Fibroblast of lung (primary cell): ENCODE data around the gene LAMB2. TPM values are rescaled to one million over a fixed set of nuclear protein-coding genes. Genes with fewer than 3 reads are reported as not detected.

ENCODE experiments used
- DNase-seq, 2 donors: peaks; one replicate each; pipeline versions ENCODE4 v3.0.0 to v3.0.0-alpha.2; 2010; ENCODE audit warnings: low read depth in 2 of 2
- H2AFZ ChIP-seq: 2 replicates; pipeline ENCODE4 v1.5.1; 2012; ENCODE audit warnings: low read length, control low read depth, inconsistent platforms
- H3K27ac ChIP-seq: 2 replicates; pipeline ENCODE4 v1.5.1; 2011; ENCODE audit warnings: low read length, control low read depth; ENCODE audit not compliant: insufficient read depth
- H3K27me3 ChIP-seq: 2 replicates; pipeline ENCODE4 v1.5.1; 2011; ENCODE audit warnings: mild to moderate bottlenecking, low read length; ENCODE audit not compliant: control insufficient read depth, insufficient read depth
- H3K36me3 ChIP-seq: 2 replicates; pipeline ENCODE4 v1.5.1; 2011; ENCODE audit warnings: low read length; ENCODE audit not compliant: control insufficient read depth, insufficient read depth
- H3K4me1 ChIP-seq: 2 replicates; pipeline ENCODE4 v1.5.1; 2011; ENCODE audit warnings: low read length; ENCODE audit not compliant: control insufficient read depth, insufficient read depth; ENCODE audit errors: extremely low read depth
- H3K4me2 ChIP-seq: 2 replicates; pipeline ENCODE4 v1.5.1; 2011; ENCODE audit warnings: low read length, control low read depth; ENCODE audit not compliant: insufficient read depth; ENCODE audit errors: extremely low read depth
- H3K4me3 ChIP-seq, 4 experiments: fragments of 200-600 bp in 1 of 4; sonication (generic) in 1 of 4; replicated peaks in 1 of 4; 2 replicates each; pipeline ENCODE4 v1.5.1; 2011 to 2016; ENCODE audit warnings: low read length in 4 of 4, low read depth in 3 of 4, mild to moderate bottlenecking in 3 of 4, control low read depth in 2 of 4, inconsistent platforms in 1 of 4, mixed read lengths in 1 of 4; ENCODE audit not compliant: insufficient read depth in 1 of 4; ENCODE audit errors: control extremely low read depth in 1 of 4
- H3K79me2 ChIP-seq: 2 replicates; pipeline ENCODE4 v1.5.1; 2012; ENCODE audit warnings: mild to moderate bottlenecking, low read length, inconsistent platforms; ENCODE audit not compliant: control insufficient read depth, insufficient read depth
- H3K9ac ChIP-seq: 2 replicates; pipeline ENCODE4 v1.5.1; 2011; ENCODE audit warnings: mild to moderate bottlenecking, low read length, control low read depth; ENCODE audit not compliant: insufficient read depth
- H3K9me3 ChIP-seq: 2 replicates; pipeline ENCODE4 v1.5.1; 2012; ENCODE audit warnings: low read depth, low read length; ENCODE audit not compliant: control insufficient read depth, insufficient read depth
- H4K20me1 ChIP-seq: 2 replicates; pipeline ENCODE4 v1.5.1; 2011; ENCODE audit warnings: low read length; ENCODE audit not compliant: control insufficient read depth, insufficient read depth; ENCODE audit errors: extremely low read depth
- CTCF ChIP-seq, 2 donors: IDR thresholded peaks in 1 of 2; conservative IDR thresholded peaks in 1 of 2; 1 replicate in 1 of 2; 2 replicates in 1 of 2; pipeline ENCODE4 v1.5.1; 2011 to 2012; ENCODE audit warnings: low read length in 2 of 2, control low read depth in 1 of 2, inconsistent platforms in 1 of 2, low read depth in 1 of 2, mild to moderate bottlenecking in 1 of 2
- EZH2 ChIP-seq: IDR thresholded peaks from 2 replicates; pipeline ENCODE4 v1.5.1; 2012; ENCODE audit warnings: low read length, control low read depth, mild to moderate bottlenecking; ENCODE audit errors: missing control alignments
- polyA plus RNA-seq, 2 donors: library from polyadenylated mRNA; depleted of rRNA in 1 of 2; stranded (reverse) in 1 of 2; unstranded in 1 of 2; fragments of >200 nt; gene quantifications; 2 replicates each; pipeline ENCODE4 v1.2.1, GENCODE V29; 2011 to 2012; ENCODE audit warnings: missing spikeins in 1 of 2
- total RNA-seq: library from RNA; depleted of rRNA; stranded (reverse); fragments of >200 nt; gene quantifications from 2 replicates; pipeline ENCODE4 v1.2.1, GENCODE V29; 2014

Gene LAMB2
- total and polyA plus RNA-seq, 2 donors (not counting 1 experiment from before 2014, with no cell fraction given), result 375 to 1,026 TPM

GRCh38 chr3:49135499-49135898, 2.6 kb upstream of the LAMB2 start:
- Histone ChIP-seq H2AFZ (no peak overlapping the region), H3K4me2 (no peak overlapping the region), H3K79me2 (peaks cover 23% of the 10 kb centered on the region), H3K36me3 (peaks cover 10% of the 10 kb centered on the region), H3K4me3 (no peak overlapping the region), H3K9me3 (no peaks in the 10 kb centered on the region), H4K20me1 (no peaks in the 10 kb centered on the region), H3K9ac (no peak overlapping the region), H3K27me3 (peaks cover 5% of the 10 kb centered on the region), H3K27ac (no peak overlapping the region), H3K4me1 (peaks cover 3% of the 10 kb centered on the region)
- DNase-seq, result no peak
- TF ChIP-seq CTCF (conservative IDR thresholded peaks at IDR 0.05 in 1 of 2, IDR thresholded peaks at IDR 0.05 in 1 of 2; ENCODE audit: low read depth in 1 of 2, low read length in 2 of 2), result no peak
- no peak for TF ChIP-seq EZH2

- Histone ChIP-seq H3K27ac (no peak overlapping the region), H2AFZ (no peak overlapping the region), H3K4me1 (peaks cover 3% of the 10 kb centered on the region), H3K9me3 (no peaks in the 10 kb centered on the region), H3K79me2 (peaks cover 30% of the 10 kb centered on the region), H3K4me2 (peak overlapping the region; percentile 28), H3K36me3 (peaks cover 16% of the 10 kb centered on the region), H3K9ac (no peak overlapping the region), H3K27me3 (peaks cover 2% of the 10 kb centered on the region), H4K20me1 (no peaks in the 10 kb centered on the region), H3K4me3 (peak overlapping the region in 1 of 4 experiments; percentile 91)
- TF ChIP-seq CTCF (conservative IDR thresholded peaks at IDR 0.05 in 1 of 2, IDR thresholded peaks at IDR 0.05 in 1 of 2; ENCODE audit: low read depth in 1 of 2, low read length in 2 of 2) (no peak), EZH2 (no peak)
- no peak for DNase-seq
Measured at GRCh38 chr3:49134471-49135265, 1.8 kb upstream of the LAMB2 start.

- H4K20me1 ChIP-seq, result no peaks in the 10 kb centered on the region
- TF ChIP-seq CTCF (conservative IDR thresholded peaks at IDR 0.05 in 1 of 2, IDR thresholded peaks at IDR 0.05 in 1 of 2; ENCODE audit: low read depth in 1 of 2, low read length in 2 of 2), result no peak
- no peak for TF ChIP-seq EZH2
Measured at GRCh38 chr3:49133226-49133951, 539 bp upstream of the LAMB2 start.

More at GRCh38 chr3:49133226-49133951, 539 bp upstream of the LAMB2 start:
- DNase-seq, result peak; percentile 89 to 93
- Histone ChIP-seq H3K27ac (peak overlapping the region; percentile 78), H3K4me2 (peak overlapping the region; percentile 82), H3K27me3 (no peaks in the 10 kb centered on the region), H2AFZ (peak overlapping the region; percentile 97), H3K36me3 (peaks cover 25% of the 10 kb centered on the region), H3K4me1 (peaks cover 3% of the 10 kb centered on the region), H3K9ac (peak overlapping the region; percentile 53), H3K9me3 (no peaks in the 10 kb centered on the region), H3K79me2 (peaks cover 34% of the 10 kb centered on the region), H3K4me3 (peak overlapping the region; percentile 78 to 96 (median 90))
